DND-41 (cell line): ENCODE data around the gene SLC29A4.
A peak's percentile ranks its signal among the peaks of the same experiment; 100 is the strongest.
"Not testable (repeated sequence)": the region's sequence is repeated elsewhere in the genome, so short reads cannot be mapped to it uniquely, and the experiment has no call there.

Source experiments
- ATAC-seq: fragments of 200-7000 bp; cut with Tn5 transposase; 3 replicates; pipeline ENCODE4 v1.9.1; 2021; ENCODE audit warnings: low read depth; ENCODE audit not compliant: insufficient read depth
- DNase-seq: peaks from one replicate; pipeline ENCODE4 v3.0.0-alpha.2; 2020
- H2AFZ ChIP-seq: 2 replicates; pipeline ENCODE4 v1.6.0; 2012; ENCODE audit warnings: low read depth, low read length
- H3K27ac ChIP-seq: 2 replicates; pipeline ENCODE4 v1.5.1; 2012; ENCODE audit warnings: low read length, inconsistent platforms
- H3K27me3 ChIP-seq: fragments of 200-600 bp; sonication (generic); 2 replicates; pipeline ENCODE4 v1.6.0; 2012; ENCODE audit warnings: low read length, mild to moderate bottlenecking, inconsistent platforms; ENCODE audit not compliant: insufficient read depth, poor library complexity
- H3K36me3 ChIP-seq: 2 replicates; pipeline ENCODE4 v1.5.1; 2012; ENCODE audit warnings: low read length, inconsistent platforms; ENCODE audit not compliant: insufficient read depth
- H3K4me1 ChIP-seq: 2 replicates; pipeline ENCODE4 v1.5.1; 2012; ENCODE audit warnings: mild to moderate bottlenecking, low read length; ENCODE audit not compliant: insufficient read depth
- H3K4me2 ChIP-seq: 2 replicates; pipeline ENCODE4 v1.6.0; 2012; ENCODE audit warnings: mild to moderate bottlenecking, moderate library complexity, low read length, inconsistent platforms; ENCODE audit not compliant: insufficient read depth
- H3K4me3 ChIP-seq, 2 experiments: fragments of 200-600 bp in 1 of 2; shearing (Covaris generic) in 1 of 2; 2 replicates each; pipeline ENCODE4 v1.5.1; 2012 to 2016; ENCODE audit warnings: inconsistent platforms in 2 of 2, low read length in 2 of 2, mild to moderate bottlenecking in 2 of 2, low read depth in 1 of 2, moderate library complexity in 1 of 2
- H3K79me2 ChIP-seq: 2 replicates; pipeline ENCODE4 v1.6.0; 2012; ENCODE audit warnings: low read length, inconsistent platforms; ENCODE audit not compliant: insufficient read depth
- H3K9ac ChIP-seq: 2 replicates; pipeline ENCODE4 v1.6.0; 2012; ENCODE audit warnings: low read depth, mild to moderate bottlenecking, inconsistent platforms, low read length, moderate library complexity
- H3K9me3 ChIP-seq: 2 replicates; pipeline ENCODE4 v1.5.1; 2012; ENCODE audit warnings: low read length, moderate library complexity, mild to moderate bottlenecking, inconsistent platforms; ENCODE audit not compliant: insufficient read depth, severe bottlenecking
- H4K20me1 ChIP-seq: 2 replicates; pipeline ENCODE4 v1.6.0; 2012; ENCODE audit warnings: low read length; ENCODE audit not compliant: insufficient read depth
- EZH2 ChIP-seq: IDR thresholded peaks from 3 replicates; pipeline ENCODE4 v1.6.1; 2012; ENCODE audit warnings: borderline replicate concordance, low read depth, mild to moderate bottlenecking, moderate library complexity, low read length, inconsistent platforms; ENCODE audit not compliant: severe bottlenecking
- TF ChIP-seq, protein P1 (sequence below): IDR thresholded peaks from 2 replicates; pipeline ENCODE4 v1.5.1; 2012; ENCODE audit warnings: borderline replicate concordance, low read length, moderate library complexity, mild to moderate bottlenecking; ENCODE audit not compliant: poor library complexity, severe bottlenecking; ENCODE audit errors: extremely low read depth

SLC29A4 gene

DNA sequence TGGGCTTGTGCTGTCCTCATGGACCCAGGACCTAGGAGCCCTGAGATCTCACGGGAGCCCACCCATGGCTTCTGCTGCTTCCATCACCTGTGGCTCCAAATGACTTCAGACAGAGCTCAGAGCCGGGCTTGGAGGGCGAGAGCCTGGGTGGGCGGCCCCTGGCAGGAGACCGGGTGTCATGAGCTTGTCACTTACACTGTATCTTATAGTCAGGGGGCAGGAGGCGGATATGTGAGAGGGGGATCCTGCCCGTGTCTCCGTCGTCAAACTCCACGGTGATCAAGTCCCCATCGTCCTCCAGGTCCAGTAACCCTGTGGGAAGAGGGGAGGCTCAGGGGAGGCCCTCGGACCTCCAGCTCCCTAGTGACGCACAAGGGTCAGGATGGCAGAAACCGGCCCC lies 33.0 kb downstream of the SLC29A4 start:
- no peak for TF ChIP-seq EZH2
- TF ChIP-seq, protein P1, sequence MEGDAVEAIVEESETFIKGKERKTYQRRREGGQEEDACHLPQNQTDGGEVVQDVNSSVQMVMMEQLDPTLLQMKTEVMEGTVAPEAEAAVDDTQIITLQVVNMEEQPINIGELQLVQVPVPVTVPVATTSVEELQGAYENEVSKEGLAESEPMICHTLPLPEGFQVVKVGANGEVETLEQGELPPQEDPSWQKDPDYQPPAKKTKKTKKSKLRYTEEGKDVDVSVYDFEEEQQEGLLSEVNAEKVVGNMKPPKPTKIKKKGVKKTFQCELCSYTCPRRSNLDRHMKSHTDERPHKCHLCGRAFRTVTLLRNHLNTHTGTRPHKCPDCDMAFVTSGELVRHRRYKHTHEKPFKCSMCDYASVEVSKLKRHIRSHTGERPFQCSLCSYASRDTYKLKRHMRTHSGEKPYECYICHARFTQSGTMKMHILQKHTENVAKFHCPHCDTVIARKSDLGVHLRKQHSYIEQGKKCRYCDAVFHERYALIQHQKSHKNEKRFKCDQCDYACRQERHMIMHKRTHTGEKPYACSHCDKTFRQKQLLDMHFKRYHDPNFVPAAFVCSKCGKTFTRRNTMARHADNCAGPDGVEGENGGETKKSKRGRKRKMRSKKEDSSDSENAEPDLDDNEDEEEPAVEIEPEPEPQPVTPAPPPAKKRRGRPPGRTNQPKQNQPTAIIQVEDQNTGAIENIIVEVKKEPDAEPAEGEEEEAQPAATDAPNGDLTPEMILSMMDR, result no peak
- Histone ChIP-seq H3K4me1 (no peaks in the 10 kb centered on the region), H3K27ac (no peak overlapping the region), H2AFZ (no peak overlapping the region), H4K20me1 (no peaks in the 10 kb centered on the region; the same call in 1 of the 2 replicates), H3K27me3 (no peaks in the 10 kb centered on the region), H3K4me2 (no peak overlapping the region), H3K9me3 (peaks cover 14% of the 10 kb centered on the region), H3K79me2 (no peaks in the 10 kb centered on the region), H3K9ac (no peak overlapping the region), H3K4me3 (no peak overlapping the region), H3K36me3 (peaks cover 53% of the 10 kb centered on the region)
- no peak for DNase-seq
- ATAC-seq, result no peak

DNA sequence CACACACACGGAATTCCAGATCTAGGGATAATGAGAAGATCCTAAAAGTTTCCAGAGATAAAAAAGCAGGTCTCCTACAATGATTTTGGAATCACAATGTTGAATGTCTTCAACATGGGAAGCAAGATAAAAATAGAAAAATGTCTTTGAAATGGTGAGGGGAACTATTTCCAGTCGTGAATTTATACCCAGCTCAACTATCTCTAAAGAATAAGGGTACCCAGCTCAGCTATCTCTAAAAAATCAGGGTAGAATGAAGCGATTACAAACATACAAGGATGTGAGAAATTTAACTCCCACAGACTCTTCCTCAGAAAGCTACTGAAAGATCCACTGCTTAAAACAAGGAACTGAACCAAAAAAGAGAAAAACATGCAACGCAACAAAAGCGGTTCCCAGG lies 35.9 kb downstream of the SLC29A4 start:
- H3K9ac ChIP-seq, H3K79me2 ChIP-seq, H3K4me2 ChIP-seq, H3K27me3 ChIP-seq, H3K27ac ChIP-seq, H3K4me1 ChIP-seq, H4K20me1 ChIP-seq, ATAC-seq, H3K4me3 ChIP-seq, H2AFZ ChIP-seq, DNase-seq: not testable (repeated sequence)
- H3K36me3 ChIP-seq, result peaks cover 59% of the 10 kb centered on the region
- H3K9me3 ChIP-seq, result peaks cover 14% of the 10 kb centered on the region

DNA sequence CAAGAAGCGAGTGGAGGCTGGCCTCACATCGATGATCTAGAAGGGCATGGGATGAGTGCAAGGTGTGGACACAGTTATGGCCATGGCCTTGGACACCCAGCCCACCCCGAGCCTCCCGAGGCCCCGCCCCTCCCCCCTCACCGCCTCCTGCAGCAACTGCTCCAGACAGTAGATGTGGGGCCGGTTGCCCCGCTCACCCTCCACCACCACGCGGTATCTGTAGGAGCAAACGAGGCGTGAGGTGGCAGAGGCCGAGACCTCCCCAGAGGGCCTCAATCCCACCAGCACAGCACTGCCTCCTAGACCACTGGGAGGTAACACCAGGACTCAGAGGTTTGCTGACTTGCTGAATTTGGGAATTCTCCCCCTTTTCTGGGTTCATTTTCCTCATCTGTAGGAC lies 37.6 kb downstream of the SLC29A4 start:
- peaks cover 14% of the 10 kb centered on the region for H3K9me3 ChIP-seq
- DNase-seq (no peak), ATAC-seq (no peak)
- H3K9ac ChIP-seq, result no peak overlapping the region
- no peaks in the 10 kb centered on the region for H3K79me2 ChIP-seq
- no peak overlapping the region for H2AFZ ChIP-seq
- H3K4me1 ChIP-seq, result no peaks in the 10 kb centered on the region
- no peaks in the 10 kb centered on the region for H3K27me3 ChIP-seq
- H3K4me2 ChIP-seq, result no peak overlapping the region
- H3K27ac ChIP-seq, result no peak overlapping the region
- TF ChIP-seq, protein P1, result no peak
- no peak for TF ChIP-seq EZH2
- no peaks in the 10 kb centered on the region; the same call in 1 of the 2 replicates for H4K20me1 ChIP-seq
- H3K4me3 ChIP-seq, result no peak overlapping the region
- peaks cover 67% of the 10 kb centered on the region for H3K36me3 ChIP-seq

DNA sequence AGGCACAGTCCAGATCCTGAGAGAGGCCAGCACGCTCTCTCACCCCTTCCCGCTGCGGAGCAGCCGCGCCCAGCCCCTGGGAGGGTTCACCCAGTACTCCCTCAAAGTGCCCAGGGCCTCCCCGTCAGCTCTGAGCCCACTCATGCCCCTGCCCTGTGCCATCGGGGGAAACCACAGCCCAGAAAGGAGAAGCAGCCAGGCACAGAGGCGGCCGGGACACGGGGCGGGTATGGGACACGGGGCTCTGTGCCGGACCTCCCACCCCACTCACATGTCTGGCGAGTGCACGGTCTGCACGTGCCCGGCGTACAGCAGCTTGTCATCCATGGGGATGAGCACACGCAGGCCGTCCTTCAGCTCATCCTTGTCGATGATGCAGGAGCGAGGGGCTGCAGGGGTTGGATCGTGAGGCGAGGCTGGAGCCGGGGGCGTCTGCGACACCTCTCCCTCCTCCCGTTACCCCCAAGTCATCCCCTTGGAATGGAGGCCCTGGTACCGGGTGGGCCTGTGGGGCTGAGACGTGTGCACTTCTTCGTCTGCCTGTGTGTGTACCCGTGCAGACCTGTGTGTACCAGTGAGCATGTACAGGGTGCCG lies 38.2 kb downstream of the SLC29A4 start:
- DNase-seq (no peak), ATAC-seq (0 out of 3 replicates have a peak, but pooled peaks have one; percentile 24)
- peaks cover 64% of the 10 kb centered on the region for H3K36me3 ChIP-seq

More for the DNA sequence above, 38.2 kb downstream of the SLC29A4 start:
- H2AFZ ChIP-seq, result no peak overlapping the region
- no peaks in the 10 kb centered on the region; the same call in 1 of the 2 replicates for H4K20me1 ChIP-seq
- no peak overlapping the region for H3K4me2 ChIP-seq
- no peaks in the 10 kb centered on the region for H3K4me1 ChIP-seq
- H3K9me3 ChIP-seq, result peaks cover 14% of the 10 kb centered on the region
- H3K27me3 ChIP-seq, result no peaks in the 10 kb centered on the region
- no peak for TF ChIP-seq EZH2
- TF ChIP-seq, protein P1, result no peak
- no peak overlapping the region for H3K4me3 ChIP-seq
- H3K79me2 ChIP-seq, result no peaks in the 10 kb centered on the region
- H3K9ac ChIP-seq, result no peak overlapping the region
- H3K27ac ChIP-seq, result no peak overlapping the region
